HG03354 (cell line): ENCODE data around the gene LDB2.

Source experiments
- ATAC-seq: cut with Tn5 transposase; IDR thresholded peaks from one replicate; pipeline ENCODE4 v1.9.1; 2021; ENCODE audit warnings: mild to moderate bottlenecking; ENCODE audit not compliant: unreplicated experiment, poor library complexity, severe bottlenecking

LDB2 gene

GRCh38 chr4:16730522-16731205 is 167.8 kb downstream of the LDB2 start:
- no peak for ATAC-seq

- ATAC-seq = no peak
These were observed 169.1 kb downstream of the LDB2 start for GRCh38 chr4:16729336-16729735.

GRCh38 chr4:16728849-16729248 is 169.6 kb downstream of the LDB2 start:
- no peak for ATAC-seq

- ATAC-seq = no peak
These were observed 170.3 kb downstream of the LDB2 start for GRCh38 chr4:16728111-16728510.

GRCh38 chr4:16727218-16727617 is 171.2 kb downstream of the LDB2 start:
- ATAC-seq = no peak

- no peak for ATAC-seq
These were observed 171.9 kb downstream of the LDB2 start for GRCh38 chr4:16726368-16727050.

- no peak for ATAC-seq
These were observed 173.2 kb downstream of the LDB2 start for GRCh38 chr4:16725252-16725651.

GRCh38 chr4:16722416-16722815 is 176.0 kb downstream of the LDB2 start:
- no peak for ATAC-seq

GRCh38 chr4:16721613-16722291 is 176.7 kb downstream of the LDB2 start:
- ATAC-seq = no peak

GRCh38 chr4:16720761-16721160 is 177.7 kb downstream of the LDB2 start:
- ATAC-seq = no peak

GRCh38 chr4:16717266-16717970 is 181.0 kb downstream of the LDB2 start:
- ATAC-seq = no peak

GRCh38 chr4:16715482-16715881 is 183.0 kb downstream of the LDB2 start:
- no peak for ATAC-seq

GRCh38 chr4:16714191-16714590 is 184.3 kb downstream of the LDB2 start:
- no peak for ATAC-seq

GRCh38 chr4:16713696-16714095 is 184.7 kb downstream of the LDB2 start:
- ATAC-seq = no peak

- no peak for ATAC-seq
These were observed 185.2 kb downstream of the LDB2 start for GRCh38 chr4:16713271-16713670.

GRCh38 chr4:16710198-16710597 is 188.2 kb downstream of the LDB2 start:
- ATAC-seq = no peak

GRCh38 chr4:16707874-16708273 is 190.6 kb downstream of the LDB2 start:
- ATAC-seq = no peak

- ATAC-seq = no peak
These were observed 192.2 kb downstream of the LDB2 start for GRCh38 chr4:16706251-16706650.

- ATAC-seq = no peak
These were observed 193.1 kb downstream of the LDB2 start for GRCh38 chr4:16705341-16705740.

- ATAC-seq = no peak
These were observed 194.0 kb downstream of the LDB2 start for GRCh38 chr4:16704489-16704888.
